Hepatocyte (in vitro differentiated cells): ENCODE measurements around the gene SOAT2. TPM values are rescaled to one million over a fixed set of nuclear protein-coding genes. Genes with fewer than 3 reads are reported as not detected.

Source experiments
- DNase-seq: peaks from one replicate; pipeline ENCODE4 v3.0.0-alpha.2; 2016; ENCODE audit warnings: low spot score
- H2AFZ ChIP-seq: fragments of 200-600 bp; sonication (generic); 2 replicates; pipeline ENCODE4 v1.6.0; 2016; ENCODE audit warnings: antibody characterized with exemption, mild to moderate bottlenecking
- H3K27ac ChIP-seq: fragments of 200-600 bp; sonication (generic); 2 replicates; pipeline ENCODE4 v1.5.1; 2016; ENCODE audit warnings: mild to moderate bottlenecking
- H3K27me3 ChIP-seq: fragments of 200-600 bp; sonication (generic); 2 replicates; pipeline ENCODE4 v1.6.1; 2016
- H3K36me3 ChIP-seq: fragments of 200-600 bp; sonication (generic); replicated peaks from 2 replicates; pipeline ENCODE4 v1.5.1; 2016; ENCODE audit warnings: low read depth; ENCODE audit not compliant: insufficient read depth
- H3K4me1 ChIP-seq: fragments of 200-600 bp; sonication (generic); 2 replicates; pipeline ENCODE4 v1.5.1; 2016; ENCODE audit warnings: mild to moderate bottlenecking, moderate library complexity; ENCODE audit not compliant: insufficient read depth
- H3K4me2 ChIP-seq: fragments of 200-600 bp; sonication (generic); 2 replicates; pipeline ENCODE4 v1.6.0; 2016
- H3K4me3 ChIP-seq: fragments of 200-600 bp; sonication (generic); 2 replicates; pipeline ENCODE4 v1.5.1; 2016; ENCODE audit warnings: mild to moderate bottlenecking
- H3K79me2 ChIP-seq: fragments of 200-600 bp; sonication (generic); 2 replicates; pipeline ENCODE4 v1.6.0; 2017; ENCODE audit warnings: mild to moderate bottlenecking
- H3K9me2 ChIP-seq: fragments of 200-600 bp; sonication (generic); replicated peaks from 2 replicates; pipeline ENCODE4 v1.6.0; 2017; ENCODE audit warnings: mild to moderate bottlenecking; ENCODE audit not compliant: insufficient read depth
- H3K9me3 ChIP-seq: fragments of 200-600 bp; sonication (generic); 2 replicates; pipeline ENCODE4 v1.5.1; 2016; ENCODE audit warnings: low read depth, mild to moderate bottlenecking
- H4K20me1 ChIP-seq: fragments of 200-600 bp; sonication (generic); 2 replicates; pipeline ENCODE4 v1.6.0; 2016; ENCODE audit warnings: mild to moderate bottlenecking; ENCODE audit not compliant: insufficient read depth, poor library complexity, severe bottlenecking
- CTCF ChIP-seq: fragments of 200-600 bp; sonication (generic); IDR thresholded peaks from 2 replicates; pipeline ENCODE4 v1.5.1; 2016; ENCODE audit warnings: antibody characterized with exemption, mild to moderate bottlenecking; ENCODE audit not compliant: poor library complexity
- EZH2 ChIP-seq: fragments of 200-600 bp; sonication (generic); IDR thresholded peaks from 2 replicates; pipeline ENCODE4 v1.6.1; 2016; ENCODE audit warnings: antibody characterized with exemption, mild to moderate bottlenecking, borderline replicate concordance
- EZH2phosphoT487 ChIP-seq: fragments of 200-600 bp; sonication (generic); IDR thresholded peaks from one replicate; pipeline ENCODE4 v1.6.1; 2018; ENCODE audit warnings: antibody characterized with exemption, mild to moderate bottlenecking, low read depth, moderate library complexity; ENCODE audit not compliant: unreplicated experiment, severe bottlenecking
- WGBS: methylation state at CpG from one replicate; pipeline ENCODE4 v1.1.6; 2016; ENCODE audit warnings: low lambda C conversion rate; ENCODE audit errors: missing lambda C conversion rate; 5-methylcytosine and 5-hydroxymethylcytosine counted together
- microRNA-seq: library from miRNA; unstranded; fragments of <30 nt; microRNA quantifications from one replicate; pipeline ENCODE4, GENCODE V29; 2017
- polyA plus RNA-seq: library from polyadenylated mRNA; unstranded; fragments of >200 nt; fragmentation: Nextera tagmentation; extraction: Ambion mirVana; gene quantifications from 2 replicates; pipeline ENCODE4 v1.2.1, GENCODE V29; 2016
- small RNA-seq: library from RNA; depleted of rRNA; stranded (forward); fragments of <200 nt; gene quantifications from one replicate; pipeline ENCODE3, GENCODE V24; 2014
- total RNA-seq: library from RNA; depleted of rRNA; stranded (reverse); fragments of >200 nt; gene quantifications from 2 replicates; pipeline ENCODE4 v1.2.3, GENCODE V29; 2014

Gene SOAT2
- total and polyA plus RNA-seq, 2 experiments from 2014 or later, result 21.8 to 29.4 TPM

GRCh38 chr12:53171725-53172329 lies 68.5 kb downstream of the SOAT2 start:
- Histone ChIP-seq H3K27ac (no peak overlapping the region), H3K9me3 (no peaks in the 10 kb centered on the region), H4K20me1 (no peaks in the 10 kb centered on the region), H3K36me3 (no peaks in the 10 kb centered on the region), H3K27me3 (no peaks in the 10 kb centered on the region), H3K9me2 (no peaks in the 10 kb centered on the region), H3K4me3 (no peak overlapping the region), H2AFZ (no peak overlapping the region), H3K79me2 (peaks cover 8% of the 10 kb centered on the region), H3K4me2 (no peak overlapping the region), H3K4me1 (peaks cover 15% of the 10 kb centered on the region)
- 74% methylated on average over 10 of the region's 10 CpGs for WGBS
- TF ChIP-seq EZH2phosphoT487 (no peak), EZH2 (no peak), CTCF (no peak)
- no peak for DNase-seq

GRCh38 chr12:53172352-53172751 lies 69.1 kb downstream of the SOAT2 start:
- 83% methylated on average over 11 of the region's 11 CpGs for WGBS
- peaks cover 15% of the 10 kb centered on the region for H3K4me1 ChIP-seq
- TF ChIP-seq CTCF, result no peak
- no peak for TF ChIP-seq EZH2phosphoT487
- no peak for TF ChIP-seq EZH2
- DNase-seq, result no peak
- no peak overlapping the region for H3K4me3 ChIP-seq
- peaks cover 12% of the 10 kb centered on the region for H3K79me2 ChIP-seq
- H3K27ac ChIP-seq, result no peak overlapping the region
- no peak overlapping the region for H3K4me2 ChIP-seq
- no peaks in the 10 kb centered on the region for H3K9me3 ChIP-seq
- no peaks in the 10 kb centered on the region for H3K9me2 ChIP-seq
- no peaks in the 10 kb centered on the region for H4K20me1 ChIP-seq
- H3K27me3 ChIP-seq, result no peaks in the 10 kb centered on the region
- H2AFZ ChIP-seq, result no peak overlapping the region
- no peaks in the 10 kb centered on the region for H3K36me3 ChIP-seq

DNA sequence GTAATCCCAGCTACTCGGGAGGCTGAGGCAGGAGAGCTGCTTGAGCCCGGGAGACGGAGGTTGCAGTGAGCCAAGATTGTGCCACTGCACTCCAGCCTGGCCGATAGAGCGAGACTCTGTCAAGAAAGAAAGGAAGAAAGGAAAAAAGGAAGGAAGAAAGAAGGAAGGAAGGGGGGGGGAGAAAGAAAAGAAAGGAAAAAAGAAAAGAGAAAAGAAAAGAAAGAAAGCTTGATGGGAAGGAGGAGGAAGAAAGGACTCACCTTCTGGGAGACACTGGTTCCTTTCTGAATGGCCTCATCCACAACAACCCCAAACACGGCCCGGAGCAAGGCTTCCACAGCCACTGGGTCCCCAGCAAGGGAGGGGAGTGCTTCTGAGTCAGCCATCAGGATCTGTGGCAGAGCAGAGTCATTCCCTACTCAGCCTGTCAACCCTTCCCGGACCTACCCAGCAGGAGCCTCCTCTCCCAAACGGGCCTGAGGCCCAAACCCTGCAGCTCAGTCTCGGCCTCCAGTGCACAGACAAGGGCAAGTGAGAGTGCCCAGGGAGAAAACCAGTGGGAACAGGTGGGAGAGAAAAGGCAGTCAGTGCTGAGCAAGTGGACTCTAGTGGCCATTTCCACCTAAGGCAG lies 69.9 kb downstream of the SOAT2 start:
- Histone ChIP-seq H3K4me3 (no peak overlapping the region), H3K36me3 (no peaks in the 10 kb centered on the region), H3K27me3 (no peaks in the 10 kb centered on the region), H3K79me2 (peaks cover 20% of the 10 kb centered on the region), H3K9me3 (no peaks in the 10 kb centered on the region), H3K9me2 (no peaks in the 10 kb centered on the region), H3K4me1 (peaks cover 15% of the 10 kb centered on the region), H3K27ac (no peak overlapping the region), H3K4me2 (no peak overlapping the region), H4K20me1 (no peaks in the 10 kb centered on the region), H2AFZ (no peak overlapping the region)
- TF ChIP-seq CTCF (no peak), EZH2phosphoT487 (no peak), EZH2 (no peak)
- 79% methylated on average over 10 of the region's 10 CpGs for WGBS
- DNase-seq, result no peak

Small RNAs within 50 kb of the gene (microRNA-seq; reads per million reads assigned to microRNA genes)
- 4.0 reads per million for gene MIR6757

Small RNAs within 50 kb of the gene (small RNA-seq; reads per million reads assigned to genes)
- gene HIGD1AP1, result not detected
- not detected for gene MIR6757
- not detected for gene RNU6-333P

Other genes with a start within 250 kb of the SOAT2 start
- gene KRT8, start 198.4 kb upstream of the SOAT2 start, total RNA-seq, result 1,376 and 1,381 TPM in 2 replicates
- 2,058 and 2,283 TPM in 2 replicates for gene KRT8, start 198.4 kb upstream of the SOAT2 start, polyA plus RNA-seq
- gene KRT18, start 154.4 kb upstream of the SOAT2 start, total RNA-seq, result 676 and 753 TPM in 2 replicates
- gene KRT18, start 154.4 kb upstream of the SOAT2 start, polyA plus RNA-seq, result 1,621 and 1,849 TPM in 2 replicates
- gene EIF4B, start 97.0 kb upstream of the SOAT2 start, total RNA-seq, result 435 and 449 TPM in 2 replicates
- 53.5 and 65.1 TPM in 2 replicates for gene EIF4B, start 97.0 kb upstream of the SOAT2 start, polyA plus RNA-seq
- 15.9 and 16.9 TPM in 2 replicates for gene TNS2, start 53.4 kb upstream of the SOAT2 start, total RNA-seq
- 32.2 and 41.8 TPM in 2 replicates for gene TNS2, start 53.4 kb upstream of the SOAT2 start, polyA plus RNA-seq
- 19.3 and 20.9 TPM in 2 replicates for gene SPRYD3, start 24.1 kb upstream of the SOAT2 start, total RNA-seq
- 24.6 and 25.8 TPM in 2 replicates for gene SPRYD3, start 24.1 kb upstream of the SOAT2 start, polyA plus RNA-seq
- 21.8 and 25.1 TPM in 2 replicates for gene IGFBP6, start 5.8 kb upstream of the SOAT2 start, total RNA-seq
- 81.2 and 86.0 TPM in 2 replicates for gene IGFBP6, start 5.8 kb upstream of the SOAT2 start, polyA plus RNA-seq
- 13.2 and 23.2 TPM in 2 replicates for gene ZNF740, start 77.2 kb downstream of the SOAT2 start, total RNA-seq
- 4.4 and 4.6 TPM in 2 replicates for gene ZNF740, start 77.2 kb downstream of the SOAT2 start, polyA plus RNA-seq
- gene CSAD, start 77.4 kb downstream of the SOAT2 start, total RNA-seq, result 14.1 and 16.8 TPM in 2 replicates
- 14.3 and 15.7 TPM in 2 replicates for gene CSAD, start 77.4 kb downstream of the SOAT2 start, polyA plus RNA-seq
- gene ITGB7, start 103.8 kb downstream of the SOAT2 start, total RNA-seq, result 0.23 TPM in 1 of 2 replicates, not detected in the other
- gene ITGB7, start 103.8 kb downstream of the SOAT2 start, polyA plus RNA-seq, result 1.0 TPM in 1 of 2 replicates, not detected in the other
- gene RARG, start 128.7 kb downstream of the SOAT2 start, total RNA-seq, result 15.1 and 20.9 TPM in 2 replicates
- gene RARG, start 128.7 kb downstream of the SOAT2 start, polyA plus RNA-seq, result 24.7 and 28.1 TPM in 2 replicates
- 7.6 and 9.0 TPM in 2 replicates for gene ESPL1, start 164.8 kb downstream of the SOAT2 start, total RNA-seq
- 4.4 and 5.8 TPM in 2 replicates for gene ESPL1, start 164.8 kb downstream of the SOAT2 start, polyA plus RNA-seq
- 377 and 379 TPM in 2 replicates for gene PFDN5, start 192.1 kb downstream of the SOAT2 start, total RNA-seq
- 415 and 441 TPM in 2 replicates for gene PFDN5, start 192.1 kb downstream of the SOAT2 start, polyA plus RNA-seq
- 25.5 and 35.8 TPM in 2 replicates for gene MYG1, start 196.2 kb downstream of the SOAT2 start, total RNA-seq
- gene MYG1, start 196.2 kb downstream of the SOAT2 start, polyA plus RNA-seq, result 34.6 and 35.9 TPM in 2 replicates
- 57.3 and 60.3 TPM in 2 replicates for gene AAAS, start 218.1 kb downstream of the SOAT2 start, total RNA-seq
- 70.6 and 79.9 TPM in 2 replicates for gene AAAS, start 218.1 kb downstream of the SOAT2 start, polyA plus RNA-seq
- gene SP7, start 232.9 kb downstream of the SOAT2 start, total RNA-seq, result 0.20 TPM in 1 of 2 replicates, not detected in the other
- 0.60 TPM in 1 of 2 replicates, not detected in the other for gene SP7, start 232.9 kb downstream of the SOAT2 start, polyA plus RNA-seq